Fibroblast of villous mesenchyme (primary cell): Measurements from ENCODE around the gene RBMS3. TPM values are rescaled to one million over a fixed set of nuclear protein-coding genes. Genes with fewer than 3 reads are reported as not detected.

Experiments used
- DNase-seq: peaks from one replicate; pipeline ENCODE4 v3.0.0-alpha.2; 2010; ENCODE audit warnings: low read depth
- H3K4me3 ChIP-seq: 2 replicates; pipeline ENCODE4 v1.5.1; 2011; ENCODE audit warnings: low read depth, mild to moderate bottlenecking, low read length
- CTCF ChIP-seq: IDR thresholded peaks from 2 replicates; pipeline ENCODE4 v1.5.1; 2012; ENCODE audit warnings: low read depth, mild to moderate bottlenecking, low read length; ENCODE audit not compliant: insufficient read depth
- total RNA-seq: library from RNA; depleted of rRNA; stranded (reverse); fragments of >200 nt; gene quantifications from 2 replicates; pipeline ENCODE4 v1.2.3, GENCODE V29; 2012

RBMS3 gene
- total RNA-seq, 1 donor = 85.9 TPM

DNA sequence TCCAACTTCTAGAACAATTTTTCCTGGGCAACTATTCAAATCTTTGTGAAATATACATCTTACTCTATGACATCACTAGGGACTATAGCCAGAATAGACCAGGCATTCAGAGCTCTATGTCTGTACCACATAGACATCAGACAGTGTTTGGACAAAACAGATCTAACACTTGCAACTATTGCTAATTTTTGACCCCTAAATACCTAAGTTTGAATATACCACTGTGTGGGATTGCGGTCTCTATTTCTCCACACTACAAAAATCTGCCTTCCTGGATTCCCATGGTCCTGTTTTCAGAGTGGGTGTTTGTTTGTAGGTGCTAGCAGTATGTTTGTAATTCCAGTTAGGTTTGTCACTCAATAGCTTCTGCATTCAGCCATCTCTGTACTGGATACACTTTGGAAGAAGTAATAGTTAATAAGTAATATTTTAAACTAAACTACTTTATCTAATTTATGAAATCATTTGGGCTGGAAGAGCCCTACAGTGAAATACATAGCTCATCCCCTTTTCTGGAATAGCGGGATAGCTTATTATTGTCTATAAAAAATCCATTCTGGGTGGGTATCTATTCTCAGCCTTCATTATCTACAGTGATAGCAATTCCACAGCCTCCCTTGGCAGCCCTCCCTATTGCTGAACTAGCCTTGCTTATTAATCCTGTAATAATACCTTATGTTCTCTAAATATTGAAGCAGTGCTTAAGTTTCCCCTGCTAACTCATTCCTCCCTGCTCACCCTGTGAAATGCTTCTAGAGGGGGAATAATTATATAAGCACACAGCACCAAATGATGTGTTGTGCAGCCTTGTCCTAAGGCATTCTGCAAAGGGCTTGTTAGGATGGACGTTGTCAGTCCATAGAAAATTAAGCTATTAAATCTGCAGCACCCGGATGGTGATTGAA, 49.4 kb downstream of the RBMS3 start:
- no peak for TF ChIP-seq CTCF
- DNase-seq = peak; percentile 42
- no peak overlapping the region for H3K4me3 ChIP-seq

GRCh38 chr3:29331035-29331434, 50.2 kb downstream of the RBMS3 start:
- TF ChIP-seq CTCF = no peak
- DNase-seq = no peak
- H3K4me3 ChIP-seq = no peak overlapping the region

DNA sequence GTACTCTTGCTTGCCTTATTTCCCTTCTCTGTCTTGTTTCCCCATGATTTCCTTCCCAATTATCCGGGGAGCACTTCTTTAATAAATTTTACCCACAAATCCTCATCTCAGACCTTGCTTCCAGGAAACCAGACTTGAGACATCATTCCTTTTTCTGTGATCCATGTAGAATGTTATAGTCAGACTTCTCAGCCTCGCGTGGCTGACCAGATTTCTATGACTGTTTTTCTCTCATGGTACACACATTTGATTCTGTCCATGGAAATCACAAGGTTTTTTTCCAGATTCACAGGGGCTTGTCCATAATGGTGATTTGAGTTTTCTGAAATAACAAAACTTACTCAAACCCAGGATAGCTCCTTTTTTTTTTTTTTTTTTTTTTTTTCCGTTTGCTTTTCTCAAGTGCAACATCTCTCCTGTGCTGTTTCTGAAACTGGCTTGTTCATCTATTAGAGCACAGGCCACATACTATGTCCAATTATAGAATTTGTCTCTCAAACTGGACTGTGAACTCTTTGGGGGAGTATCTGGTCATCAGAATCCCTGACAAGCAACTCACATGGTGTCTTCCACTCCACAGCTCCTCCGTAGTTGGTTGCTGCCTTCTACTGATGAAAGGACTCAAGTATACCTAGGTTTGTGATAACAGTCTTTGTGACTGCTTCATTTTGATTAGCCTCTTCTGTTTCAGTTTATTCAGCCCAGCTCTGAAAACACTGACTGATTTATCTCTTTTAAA, 50.8 kb downstream of the RBMS3 start:
- no peak overlapping the region for H3K4me3 ChIP-seq
- no peak for TF ChIP-seq CTCF
- no peak for DNase-seq

DNA sequence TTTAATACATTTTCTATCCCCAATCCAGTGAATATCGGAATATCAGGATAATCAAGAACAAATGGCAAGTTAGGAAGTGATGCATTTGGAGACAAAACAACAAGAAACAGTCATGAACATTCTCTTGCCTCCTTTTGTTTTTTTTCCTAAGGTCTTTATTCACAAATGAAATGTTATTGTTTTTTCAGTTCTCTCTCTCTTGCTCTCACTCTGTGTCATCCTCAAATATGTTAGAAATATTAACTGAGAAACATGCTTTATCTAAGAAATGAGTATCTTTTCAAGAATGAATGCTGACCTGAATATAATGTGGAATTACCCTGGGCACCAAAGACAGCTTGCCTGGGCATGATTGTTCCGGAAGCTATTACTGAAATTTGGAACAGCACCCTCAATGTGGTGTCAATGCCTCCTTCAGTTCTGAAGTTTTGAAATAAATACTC, 51.3 kb downstream of the RBMS3 start:
- DNase-seq = no peak

DNA sequence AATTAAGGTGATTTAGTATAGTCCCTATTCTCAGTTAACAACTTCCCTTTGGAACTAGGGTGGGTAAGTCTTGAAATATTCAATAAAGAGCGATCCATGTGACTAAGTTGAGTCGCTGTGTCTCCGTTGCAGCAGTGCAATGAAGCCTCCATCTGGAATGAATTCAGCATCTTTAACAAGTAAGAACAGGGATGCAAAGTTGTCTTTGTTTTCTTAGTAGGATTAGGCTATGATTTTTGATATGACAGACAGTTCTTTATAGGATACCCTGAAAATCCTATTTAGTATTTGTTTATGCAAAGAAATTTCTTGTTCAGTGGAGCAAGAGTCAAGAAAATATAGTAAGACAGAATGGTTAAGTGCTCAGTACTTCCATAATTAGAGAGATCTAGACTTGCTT, 52.7 kb downstream of the RBMS3 start:
- TF ChIP-seq CTCF = no peak
- DNase-seq = no peak
- no peak overlapping the region for H3K4me3 ChIP-seq

More for the DNA sequence above, 51.3 kb downstream of the RBMS3 start:
- TF ChIP-seq CTCF = no peak
- no peak overlapping the region for H3K4me3 ChIP-seq

GRCh38 chr3:29334706-29335105, 53.8 kb downstream of the RBMS3 start:
- DNase-seq = no peak
- no peak for TF ChIP-seq CTCF
- H3K4me3 ChIP-seq = no peak overlapping the region
